ENCODE measurements around the gene GGA2. TPM values are rescaled to one million over a fixed set of nuclear protein-coding genes. Genes with fewer than 3 reads are reported as not detected.

Gene GGA2
- total RNA-seq, 1 experiment from 2014 or later: 56.2 TPM

DNA sequence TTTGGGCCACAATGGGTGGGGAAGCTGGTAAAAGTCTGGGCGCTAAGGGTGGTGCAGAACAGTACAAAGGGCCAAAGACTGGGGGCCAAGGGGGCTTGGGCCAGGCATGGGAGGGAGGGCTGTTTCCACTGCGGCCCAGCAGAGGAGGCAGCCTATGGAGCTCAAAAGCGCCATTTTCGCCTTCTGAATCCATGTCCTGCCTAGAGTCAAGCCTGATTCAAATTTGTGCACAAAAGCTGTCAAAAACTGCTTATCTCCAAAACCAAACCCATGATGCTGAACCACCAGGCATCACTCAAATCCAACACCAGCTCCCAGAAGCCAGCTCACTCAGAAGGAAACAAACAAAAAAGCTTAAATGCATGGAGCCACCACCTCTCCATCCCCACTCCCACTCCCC, 73.3 kb downstream of the GGA2 start:
- in situ Hi-C loops (cut with HindIII; ENCODE audit: low sequenced_read_pairs): no loop called here
- DNase-seq (ENCODE audit: low spot score): no peak

GRCh38 chr16:23435500-23435899, 74.8 kb downstream of the GGA2 start:
- peak; percentile 56 for DNase-seq (ENCODE audit: low spot score)
- in situ Hi-C loops (cut with HindIII; ENCODE audit: low sequenced_read_pairs): no loop called here

- peak; percentile 88 for DNase-seq (ENCODE audit: low spot score)
- in situ Hi-C loops (cut with HindIII; ENCODE audit: low sequenced_read_pairs): no loop called here
These were observed 75.9 kb downstream of the GGA2 start for GRCh38 chr16:23434380-23434779.

DNA sequence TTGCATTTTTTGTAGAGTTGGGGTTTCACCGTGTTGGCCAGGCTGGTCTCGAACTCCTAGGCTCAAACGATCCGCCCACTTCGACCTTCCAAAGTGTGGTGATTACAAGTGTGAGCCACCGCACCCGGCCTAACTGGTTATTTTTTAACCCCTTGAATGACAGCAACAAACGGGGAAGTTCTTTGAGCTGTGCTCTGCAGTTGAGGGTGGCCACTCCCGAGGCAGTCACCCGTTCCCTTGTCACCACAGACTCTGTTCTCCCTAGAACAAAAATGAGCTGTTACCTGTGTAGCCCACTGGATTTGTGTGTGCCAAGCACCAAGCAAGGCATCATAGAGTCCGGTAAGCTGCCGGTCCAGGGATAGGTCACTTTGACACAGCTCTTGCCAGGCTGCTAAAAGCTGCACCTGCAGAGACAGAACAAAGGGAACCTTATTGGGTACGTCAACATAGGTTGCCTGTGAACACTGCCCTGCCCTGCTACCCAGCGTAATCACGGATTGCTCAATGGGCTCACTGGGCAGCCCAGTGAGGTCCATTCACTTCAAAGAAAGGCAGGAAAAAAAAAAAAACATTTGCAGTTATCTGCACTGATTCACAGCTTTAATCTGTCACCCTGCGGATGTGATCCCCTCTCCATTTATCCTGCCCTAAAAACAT, 76.9 kb downstream of the GGA2 start:
- DNase-seq (ENCODE audit: low spot score): no peak
- in situ Hi-C loops (cut with HindIII; ENCODE audit: low sequenced_read_pairs): no loop called here

- no peak for DNase-seq (ENCODE audit: low spot score)
- in situ Hi-C loops (cut with HindIII; ENCODE audit: low sequenced_read_pairs): no loop called here
These were observed 77.8 kb downstream of the GGA2 start for GRCh38 chr16:23432176-23433128.

DNA sequence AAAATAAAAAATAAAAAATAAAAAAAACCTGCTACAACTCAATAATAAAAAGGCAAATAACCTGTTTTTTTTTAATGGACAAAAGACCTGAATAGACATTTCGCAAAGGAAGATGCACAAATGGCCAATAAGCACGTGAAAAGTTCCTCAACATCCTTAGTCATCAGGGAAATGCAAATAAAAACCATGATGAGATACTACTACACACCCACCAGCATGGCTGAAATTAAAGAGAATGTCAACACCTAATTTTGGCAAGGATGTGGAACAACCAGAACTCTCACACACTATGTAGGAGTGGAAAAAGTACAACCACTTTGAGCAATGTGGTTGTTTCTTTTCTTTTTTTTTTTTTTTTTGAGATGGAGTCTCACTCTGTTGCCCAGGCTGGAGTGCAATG, 81.9 kb downstream of the GGA2 start:
- in situ Hi-C loops (cut with HindIII; ENCODE audit: low sequenced_read_pairs): no loop called here
- DNase-seq (ENCODE audit: low spot score): no peak

- no peak for DNase-seq (ENCODE audit: low spot score)
These were observed 85.9 kb downstream of the GGA2 start for GRCh38 chr16:23424292-23424958.

GRCh38 chr16:23423496-23424049, 86.7 kb downstream of the GGA2 start:
- in situ Hi-C loops (cut with HindIII; ENCODE audit: low sequenced_read_pairs): loop anchor here (25.0 kb wide), 1 partner anchor 261 kb away; no protein-coding TSS in a partner anchor

More at GRCh38 chr16:23424292-23424958, 85.9 kb downstream of the GGA2 start:
- in situ Hi-C loops (cut with HindIII; ENCODE audit: low sequenced_read_pairs): loop anchor here (25.0 kb wide), 1 partner anchor 262 kb away; no protein-coding TSS in a partner anchor

DNA sequence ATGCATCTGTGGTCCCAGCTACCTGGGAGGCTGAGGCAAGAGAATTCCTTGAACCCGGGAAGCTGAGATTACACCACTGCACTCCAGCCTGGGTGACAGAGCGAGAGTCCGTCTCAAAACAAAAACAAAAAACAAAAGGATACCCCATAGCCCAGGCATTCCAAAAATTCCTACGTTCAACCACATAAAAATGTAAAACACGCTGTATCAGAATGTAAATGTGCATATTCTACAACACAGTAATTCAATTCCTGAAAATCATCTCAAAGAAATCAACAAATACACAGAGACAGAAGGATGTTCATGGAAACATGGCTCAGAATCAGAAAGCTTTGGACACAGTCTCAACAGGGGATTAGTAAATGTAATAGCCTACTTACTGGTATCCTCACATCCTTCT, 90.3 kb downstream of the GGA2 start:
- DNase-seq (ENCODE audit: low spot score): no peak
- in situ Hi-C loops (cut with HindIII; ENCODE audit: low sequenced_read_pairs): loop anchor here (25.0 kb wide), 1 partner anchor 258 kb away; no protein-coding TSS in a partner anchor

More at GRCh38 chr16:23423496-23424049, 86.7 kb downstream of the GGA2 start:
- no peak for DNase-seq (ENCODE audit: low spot score)

DNA sequence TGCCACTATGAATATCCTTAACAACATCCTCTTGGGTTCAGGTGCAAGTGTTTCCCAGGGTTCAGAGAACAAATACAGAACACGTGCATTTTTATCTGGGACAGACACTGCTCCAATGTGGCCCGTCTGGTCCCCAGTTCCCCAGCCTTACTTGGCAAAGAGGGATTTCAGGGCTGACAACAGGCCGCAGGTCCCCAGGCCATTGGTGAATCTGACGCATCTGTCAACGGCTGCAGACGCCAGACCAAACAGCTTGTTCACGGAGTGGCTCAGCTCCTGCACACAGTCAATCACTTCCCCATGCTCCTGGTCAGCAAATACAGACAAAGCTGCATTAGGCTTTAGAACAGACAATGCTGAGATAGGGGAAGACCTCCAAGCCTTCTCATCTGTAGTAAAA, 93.5 kb downstream of the GGA2 start:
- in situ Hi-C loops (cut with HindIII; ENCODE audit: low sequenced_read_pairs): loop anchor here (25.0 kb wide), 1 partner anchor 255 kb away; no protein-coding TSS in a partner anchor
- peak; percentile 64 for DNase-seq (ENCODE audit: low spot score)

GRCh38 chr16:23414731-23415130, 95.6 kb downstream of the GGA2 start:
- in situ Hi-C loops (cut with HindIII; ENCODE audit: low sequenced_read_pairs): loop anchor here (25.0 kb wide), 1 partner anchor 252 kb away; no protein-coding TSS in a partner anchor
- no peak for DNase-seq (ENCODE audit: low spot score)

Other genes starting within 250 kb of the GGA2 start
- gene SCNN1B, start 208.2 kb downstream of the GGA2 start, total RNA-seq (2014; rRNA removed; shearing (Covaris generic)): not detected in 2 replicates
- gene COG7, start 57.3 kb downstream of the GGA2 start, total RNA-seq (2014; rRNA removed; shearing (Covaris generic)): 13.3 and 16.4 TPM in 2 replicates
- 34.2 and 49.8 TPM in 2 replicates for gene EARS2, start 46.9 kb upstream of the GGA2 start, total RNA-seq (2014; rRNA removed; shearing (Covaris generic))
- 97.7 and 101 TPM in 2 replicates for gene UBFD1, start 47.2 kb upstream of the GGA2 start, total RNA-seq (2014; rRNA removed; shearing (Covaris generic))
- 117 and 147 TPM in 2 replicates for gene NDUFAB1, start 85.8 kb upstream of the GGA2 start, total RNA-seq (2014; rRNA removed; shearing (Covaris generic))
- gene PALB2, start 130.8 kb upstream of the GGA2 start, total RNA-seq (2014; rRNA removed; shearing (Covaris generic)): 14.0 and 33.3 TPM in 2 replicates
- 69.0 and 95.5 TPM in 2 replicates for gene DCTN5, start 131.0 kb upstream of the GGA2 start, total RNA-seq (2014; rRNA removed; shearing (Covaris generic))
- gene PLK1, start 168.4 kb upstream of the GGA2 start, total RNA-seq (2014; rRNA removed; shearing (Covaris generic)): 34.7 and 54.4 TPM in 2 replicates
- gene ERN2, start 202.7 kb upstream of the GGA2 start, total RNA-seq (2014; rRNA removed; shearing (Covaris generic)): 0.37 and 3.3 TPM in 2 replicates
- not detected in 2 replicates for gene CHP2, start 244.5 kb upstream of the GGA2 start, total RNA-seq (2014; rRNA removed; shearing (Covaris generic))